Measurements from ENCODE around the gene AKAP13. TPM values are rescaled to one million over a fixed set of nuclear protein-coding genes. Genes with fewer than 3 reads are reported as not detected.
A peak's percentile ranks its signal among the peaks of the same experiment; 100 is the strongest.
"Not testable (repeated sequence)": the region's sequence is repeated elsewhere in the genome, so short reads cannot be mapped to it uniquely, and the experiment has no call there.

Gene AKAP13
- total RNA-seq, 3 donors from 2014 or later = 67.4 to 78.8 (median 77.0) TPM

- Mint-ChIP-seq H3K4me1 (ENCODE audit: low read depth) (no peaks in the 10 kb centered on the region), H3K9me3 (no peaks in the 10 kb centered on the region), H3K4me3 (no peak overlapping the region), H3K27me3 (ENCODE audit: low read depth) (no peaks in the 10 kb centered on the region), H3K36me3 (ENCODE audit: insufficient read depth) (peaks cover 26% of the 10 kb centered on the region)
- no peak for DNase-seq
- ATAC-seq = no peak
Observed at GRCh38 chr15:85658816-85659215, 278.4 kb downstream of the AKAP13 start.

GRCh38 chr15:85661859-85662258 is 281.5 kb downstream of the AKAP13 start:
- H3K4me1 Mint-ChIP-seq (ENCODE audit: low read depth) = peaks cover 7% of the 10 kb centered on the region
- no peak for ATAC-seq

GRCh38 chr15:85665677-85666076 is 285.3 kb downstream of the AKAP13 start:
- Mint-ChIP-seq H3K36me3 (ENCODE audit: insufficient read depth) (peaks cover 61% of the 10 kb centered on the region), H3K4me1 (ENCODE audit: low read depth) (peaks cover 29% of the 10 kb centered on the region)
- H3K9me3 Mint-ChIP-seq; ATAC-seq; DNase-seq; H3K27me3 Mint-ChIP-seq (ENCODE audit: low read depth); H3K4me3 Mint-ChIP-seq: not testable (repeated sequence)

More at GRCh38 chr15:85661859-85662258, 281.5 kb downstream of the AKAP13 start:
- peaks cover 49% of the 10 kb centered on the region for H3K36me3 Mint-ChIP-seq (ENCODE audit: insufficient read depth)
- no peaks in the 10 kb centered on the region for H3K27me3 Mint-ChIP-seq (ENCODE audit: low read depth)
- H3K4me3 Mint-ChIP-seq = no peak overlapping the region
- no peaks in the 10 kb centered on the region for H3K9me3 Mint-ChIP-seq
- no peak for DNase-seq

- no peaks in the 10 kb centered on the region for H3K9me3 Mint-ChIP-seq
- peaks cover 30% of the 10 kb centered on the region for H3K4me1 Mint-ChIP-seq (ENCODE audit: low read depth)
- H3K27me3 Mint-ChIP-seq (ENCODE audit: low read depth) = no peaks in the 10 kb centered on the region
- H3K36me3 Mint-ChIP-seq (ENCODE audit: insufficient read depth) = peaks cover 62% of the 10 kb centered on the region
- H3K4me3 Mint-ChIP-seq = peak overlapping the region; percentile 10
- ATAC-seq = peak; percentile 97 to 98
- peak; percentile 37 for DNase-seq
Observed at GRCh38 chr15:85667491-85668424, 287.4 kb downstream of the AKAP13 start.

- DNase-seq = no peak
- Mint-ChIP-seq H3K4me1 (ENCODE audit: low read depth) (peaks cover 39% of the 10 kb centered on the region), H3K9me3 (no peaks in the 10 kb centered on the region), H3K36me3 (ENCODE audit: insufficient read depth) (peaks cover 46% of the 10 kb centered on the region), H3K27me3 (ENCODE audit: low read depth) (no peaks in the 10 kb centered on the region), H3K4me3 (no peak overlapping the region)
- no peak for ATAC-seq
Observed at GRCh38 chr15:85671156-85671555, 290.8 kb downstream of the AKAP13 start.

- no peak for DNase-seq
- H3K4me3 Mint-ChIP-seq = no peak overlapping the region
- H3K4me1 Mint-ChIP-seq (ENCODE audit: low read depth) = peaks cover 31% of the 10 kb centered on the region
Observed at GRCh38 chr15:85672332-85673084, 292.1 kb downstream of the AKAP13 start.

GRCh38 chr15:85673326-85673725 is 292.9 kb downstream of the AKAP13 start:
- Mint-ChIP-seq H3K4me1 (ENCODE audit: low read depth) (peaks cover 25% of the 10 kb centered on the region), H3K4me3 (no peak overlapping the region), H3K36me3 (ENCODE audit: insufficient read depth) (peaks cover 39% of the 10 kb centered on the region), H3K9me3 (no peaks in the 10 kb centered on the region), H3K27me3 (ENCODE audit: low read depth) (no peaks in the 10 kb centered on the region)
- ATAC-seq (no peak), DNase-seq (no peak)

More at GRCh38 chr15:85672332-85673084, 292.1 kb downstream of the AKAP13 start:
- H3K9me3 Mint-ChIP-seq = no peaks in the 10 kb centered on the region
- H3K27me3 Mint-ChIP-seq (ENCODE audit: low read depth) = no peaks in the 10 kb centered on the region
- ATAC-seq = no peak
- H3K36me3 Mint-ChIP-seq (ENCODE audit: insufficient read depth) = peaks cover 41% of the 10 kb centered on the region

GRCh38 chr15:85676342-85677098 is 296.1 kb downstream of the AKAP13 start:
- Mint-ChIP-seq H3K9me3 (no peaks in the 10 kb centered on the region), H3K36me3 (ENCODE audit: insufficient read depth) (peaks cover 30% of the 10 kb centered on the region), H3K4me1 (ENCODE audit: low read depth) (peaks cover 16% of the 10 kb centered on the region), H3K27me3 (ENCODE audit: low read depth) (no peaks in the 10 kb centered on the region), H3K4me3 (no peak overlapping the region)
- ATAC-seq = no peak
- no peak for DNase-seq

GRCh38 chr15:85679231-85679630 is 298.8 kb downstream of the AKAP13 start:
- Mint-ChIP-seq H3K9me3 (no peaks in the 10 kb centered on the region), H3K27me3 (ENCODE audit: low read depth) (no peaks in the 10 kb centered on the region), H3K4me1 (ENCODE audit: low read depth) (peaks cover 11% of the 10 kb centered on the region), H3K36me3 (ENCODE audit: insufficient read depth) (peaks cover 29% of the 10 kb centered on the region), H3K4me3 (no peak overlapping the region)
- ATAC-seq = no peak
- no peak for DNase-seq

GRCh38 chr15:85681386-85681785 is 301.0 kb downstream of the AKAP13 start:
- H3K4me3 Mint-ChIP-seq = no peak overlapping the region
- DNase-seq (no peak), ATAC-seq (no peak)
- peaks cover 28% of the 10 kb centered on the region for H3K36me3 Mint-ChIP-seq (ENCODE audit: insufficient read depth)
- no peaks in the 10 kb centered on the region for H3K9me3 Mint-ChIP-seq
- peaks cover 7% of the 10 kb centered on the region for H3K4me1 Mint-ChIP-seq (ENCODE audit: low read depth)
- no peaks in the 10 kb centered on the region for H3K27me3 Mint-ChIP-seq (ENCODE audit: low read depth)

GRCh38 chr15:85684174-85684710 is 303.8 kb downstream of the AKAP13 start:
- no peak for ATAC-seq
- Mint-ChIP-seq H3K36me3 (ENCODE audit: insufficient read depth) (peaks cover 26% of the 10 kb centered on the region), H3K9me3 (no peaks in the 10 kb centered on the region), H3K27me3 (ENCODE audit: low read depth) (no peaks in the 10 kb centered on the region), H3K4me1 (ENCODE audit: low read depth) (peaks cover 29% of the 10 kb centered on the region), H3K4me3 (no peak overlapping the region)
- DNase-seq = no peak

- peaks cover 37% of the 10 kb centered on the region for H3K4me1 Mint-ChIP-seq (ENCODE audit: low read depth)
- H3K9me3 Mint-ChIP-seq = no peaks in the 10 kb centered on the region
- H3K36me3 Mint-ChIP-seq (ENCODE audit: insufficient read depth) = peaks cover 24% of the 10 kb centered on the region
- H3K4me3 Mint-ChIP-seq = no peak overlapping the region
- no peaks in the 10 kb centered on the region for H3K27me3 Mint-ChIP-seq (ENCODE audit: low read depth)
- ATAC-seq (no peak), DNase-seq (no peak)
Observed at GRCh38 chr15:85685356-85685755, 305.0 kb downstream of the AKAP13 start.

- no peaks in the 10 kb centered on the region for H3K9me3 Mint-ChIP-seq
- H3K4me1 Mint-ChIP-seq (ENCODE audit: low read depth) = peaks cover 56% of the 10 kb centered on the region
- DNase-seq (no peak), ATAC-seq (no peak)
- H3K27me3 Mint-ChIP-seq (ENCODE audit: low read depth) = no peaks in the 10 kb centered on the region
- H3K4me3 Mint-ChIP-seq = no peak overlapping the region
- peaks cover 23% of the 10 kb centered on the region for H3K36me3 Mint-ChIP-seq (ENCODE audit: insufficient read depth)
Observed at GRCh38 chr15:85687329-85687728, 306.9 kb downstream of the AKAP13 start.

GRCh38 chr15:85688711-85689110 is 308.3 kb downstream of the AKAP13 start:
- H3K36me3 Mint-ChIP-seq (ENCODE audit: insufficient read depth) = peaks cover 25% of the 10 kb centered on the region
- H3K4me3 Mint-ChIP-seq = peak overlapping the region; percentile 96
- no peaks in the 10 kb centered on the region for H3K9me3 Mint-ChIP-seq
- ATAC-seq (no peak), DNase-seq (no peak)
- peaks cover 70% of the 10 kb centered on the region for H3K4me1 Mint-ChIP-seq (ENCODE audit: low read depth)
- no peaks in the 10 kb centered on the region for H3K27me3 Mint-ChIP-seq (ENCODE audit: low read depth)

All from activated T-cell treated with anti-CD3 and anti-CD28 coated beads, Interleukin-2, amount 50 U/mL, for 4 hours (primary cell).